ENCODE measurements around the gene MYPN.
"Not testable (repeated sequence)": the region's sequence is repeated elsewhere in the genome, so short reads cannot be mapped to it uniquely, and the experiment has no call there.

Gene MYPN, protein sequence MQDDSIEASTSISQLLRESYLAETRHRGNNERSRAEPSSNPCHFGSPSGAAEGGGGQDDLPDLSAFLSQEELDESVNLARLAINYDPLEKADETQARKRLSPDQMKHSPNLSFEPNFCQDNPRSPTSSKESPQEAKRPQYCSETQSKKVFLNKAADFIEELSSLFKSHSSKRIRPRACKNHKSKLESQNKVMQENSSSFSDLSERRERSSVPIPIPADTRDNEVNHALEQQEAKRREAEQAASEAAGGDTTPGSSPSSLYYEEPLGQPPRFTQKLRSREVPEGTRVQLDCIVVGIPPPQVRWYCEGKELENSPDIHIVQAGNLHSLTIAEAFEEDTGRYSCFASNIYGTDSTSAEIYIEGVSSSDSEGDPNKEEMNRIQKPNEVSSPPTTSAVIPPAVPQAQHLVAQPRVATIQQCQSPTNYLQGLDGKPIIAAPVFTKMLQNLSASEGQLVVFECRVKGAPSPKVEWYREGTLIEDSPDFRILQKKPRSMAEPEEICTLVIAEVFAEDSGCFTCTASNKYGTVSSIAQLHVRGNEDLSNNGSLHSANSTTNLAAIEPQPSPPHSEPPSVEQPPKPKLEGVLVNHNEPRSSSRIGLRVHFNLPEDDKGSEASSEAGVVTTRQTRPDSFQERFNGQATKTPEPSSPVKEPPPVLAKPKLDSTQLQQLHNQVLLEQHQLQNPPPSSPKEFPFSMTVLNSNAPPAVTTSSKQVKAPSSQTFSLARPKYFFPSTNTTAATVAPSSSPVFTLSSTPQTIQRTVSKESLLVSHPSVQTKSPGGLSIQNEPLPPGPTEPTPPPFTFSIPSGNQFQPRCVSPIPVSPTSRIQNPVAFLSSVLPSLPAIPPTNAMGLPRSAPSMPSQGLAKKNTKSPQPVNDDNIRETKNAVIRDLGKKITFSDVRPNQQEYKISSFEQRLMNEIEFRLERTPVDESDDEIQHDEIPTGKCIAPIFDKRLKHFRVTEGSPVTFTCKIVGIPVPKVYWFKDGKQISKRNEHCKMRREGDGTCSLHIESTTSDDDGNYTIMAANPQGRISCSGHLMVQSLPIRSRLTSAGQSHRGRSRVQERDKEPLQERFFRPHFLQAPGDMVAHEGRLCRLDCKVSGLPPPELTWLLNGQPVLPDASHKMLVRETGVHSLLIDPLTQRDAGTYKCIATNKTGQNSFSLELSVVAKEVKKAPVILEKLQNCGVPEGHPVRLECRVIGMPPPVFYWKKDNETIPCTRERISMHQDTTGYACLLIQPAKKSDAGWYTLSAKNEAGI (N-terminal part only)

DNA sequence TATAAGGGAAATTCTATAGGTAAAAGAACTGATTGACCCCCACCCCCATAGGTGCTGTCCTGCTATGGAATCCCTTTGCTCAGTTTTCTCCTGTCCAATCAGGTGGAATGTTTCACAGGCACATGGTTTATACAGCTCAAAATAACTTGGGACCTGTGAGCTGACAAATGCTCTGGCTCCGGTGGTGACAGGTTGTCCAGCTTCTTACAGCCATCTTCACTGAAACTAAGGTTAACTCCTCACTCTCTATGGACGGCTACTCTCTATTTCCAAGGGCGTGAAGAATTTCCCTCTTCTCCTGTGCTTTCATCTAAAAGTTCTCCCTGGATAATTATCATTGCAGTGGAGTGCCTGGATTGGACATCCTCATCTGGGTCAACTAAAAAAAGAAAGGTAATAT is at the start of gene MYPN:
Gene MYPN (plus strand): TSS at position 158 of the 400 bp plus-strand sequence. CDS start 11,951 bp downstream, outside the sequence.
- DNase-seq (ENCODE audit: low spot score): no peak

DNA sequence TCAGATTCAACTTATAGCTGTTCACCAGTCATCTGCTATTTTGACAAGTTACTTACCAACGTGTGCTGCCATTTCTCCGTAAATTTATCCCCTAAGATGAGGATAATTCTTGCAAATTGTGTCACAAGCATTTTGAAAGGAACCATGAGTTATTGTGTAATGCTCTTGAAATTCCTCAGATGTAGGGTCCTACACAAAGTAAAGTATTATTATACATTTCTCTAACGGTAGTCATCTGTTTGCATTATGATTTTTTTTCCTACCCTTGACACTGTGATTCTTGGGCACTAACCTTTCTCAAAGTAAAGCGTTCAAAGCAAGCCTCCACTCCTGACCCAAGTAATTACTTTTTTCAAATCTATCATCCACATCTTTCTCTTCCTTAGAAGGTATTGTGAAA is 42.3 kb upstream of the MYPN start:
- no peak for DNase-seq (ENCODE audit: low spot score)

DNA sequence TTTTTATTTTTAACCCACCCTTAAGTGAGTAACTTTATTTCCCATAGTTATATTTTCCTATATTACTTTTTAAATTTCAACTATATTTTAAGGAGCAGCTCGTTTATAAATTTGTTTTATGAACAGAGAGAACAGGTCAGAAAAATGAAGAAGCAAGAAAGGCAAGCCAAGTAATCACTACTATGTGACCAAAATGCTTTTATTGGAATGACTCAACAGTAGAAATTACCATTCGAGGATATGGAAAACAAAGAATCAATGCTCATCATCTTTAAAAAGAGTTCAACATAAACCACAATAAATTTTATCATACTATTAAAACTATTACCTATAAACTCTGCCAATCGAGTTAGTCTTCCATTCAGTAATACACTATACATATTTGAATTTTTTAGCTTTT is 41.8 kb upstream of the MYPN start:
- DNase-seq (ENCODE audit: low spot score): no peak

DNA sequence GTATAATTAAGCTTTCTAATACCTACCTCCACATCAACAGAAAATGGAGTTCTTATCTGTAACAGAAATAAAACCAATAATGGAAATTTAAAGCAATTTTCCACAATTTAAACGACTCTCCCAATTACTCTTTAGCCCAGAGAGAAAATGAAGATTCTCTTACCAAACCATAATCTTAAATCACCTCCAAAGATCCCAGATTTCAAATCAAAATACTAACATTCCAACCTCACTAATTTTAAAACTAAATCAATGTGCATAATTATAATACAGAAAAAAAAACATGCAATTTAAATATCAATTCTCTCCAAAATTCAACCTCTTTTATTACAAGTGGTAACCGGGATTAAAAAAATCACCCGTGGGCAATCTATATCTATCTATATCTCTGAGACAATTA is 35.7 kb upstream of the MYPN start:
- no peak for DNase-seq (ENCODE audit: low spot score)

DNA sequence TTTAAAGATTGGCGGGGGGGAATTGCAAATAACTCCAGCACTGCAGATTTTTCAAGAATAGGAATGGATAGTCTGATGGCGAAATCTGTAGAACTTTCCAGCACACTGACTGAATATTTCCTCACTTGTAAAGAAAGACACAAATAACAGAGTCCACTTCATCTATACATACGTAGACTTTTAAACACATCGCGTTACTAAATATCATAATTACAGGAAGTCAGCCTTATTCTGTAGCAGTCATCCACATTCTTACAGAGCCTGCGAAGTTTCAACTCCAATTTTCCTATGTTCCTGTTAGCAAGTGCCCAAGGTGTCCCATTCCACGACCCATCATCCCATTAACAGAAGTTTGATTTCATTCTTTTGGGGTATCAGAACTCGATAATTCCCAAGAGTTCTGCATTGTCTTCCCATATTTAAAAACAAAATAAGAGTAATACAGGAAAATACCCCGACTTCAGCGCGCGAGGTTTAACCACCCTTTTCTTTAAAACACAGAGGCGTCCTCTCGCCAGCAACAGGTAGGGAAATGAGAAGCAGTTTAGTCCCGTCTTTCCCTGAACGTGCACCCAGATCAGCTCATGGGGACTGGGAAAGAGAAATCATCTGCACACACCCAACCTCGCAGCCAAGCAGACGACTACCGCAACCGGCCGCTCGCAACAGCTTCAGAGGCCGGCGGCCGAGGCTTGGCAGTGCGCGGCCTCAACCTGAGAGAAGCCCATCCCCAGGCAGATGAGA is 35.1 kb upstream of the MYPN start:
- peak; percentile 27 for DNase-seq (ENCODE audit: low spot score)

DNA sequence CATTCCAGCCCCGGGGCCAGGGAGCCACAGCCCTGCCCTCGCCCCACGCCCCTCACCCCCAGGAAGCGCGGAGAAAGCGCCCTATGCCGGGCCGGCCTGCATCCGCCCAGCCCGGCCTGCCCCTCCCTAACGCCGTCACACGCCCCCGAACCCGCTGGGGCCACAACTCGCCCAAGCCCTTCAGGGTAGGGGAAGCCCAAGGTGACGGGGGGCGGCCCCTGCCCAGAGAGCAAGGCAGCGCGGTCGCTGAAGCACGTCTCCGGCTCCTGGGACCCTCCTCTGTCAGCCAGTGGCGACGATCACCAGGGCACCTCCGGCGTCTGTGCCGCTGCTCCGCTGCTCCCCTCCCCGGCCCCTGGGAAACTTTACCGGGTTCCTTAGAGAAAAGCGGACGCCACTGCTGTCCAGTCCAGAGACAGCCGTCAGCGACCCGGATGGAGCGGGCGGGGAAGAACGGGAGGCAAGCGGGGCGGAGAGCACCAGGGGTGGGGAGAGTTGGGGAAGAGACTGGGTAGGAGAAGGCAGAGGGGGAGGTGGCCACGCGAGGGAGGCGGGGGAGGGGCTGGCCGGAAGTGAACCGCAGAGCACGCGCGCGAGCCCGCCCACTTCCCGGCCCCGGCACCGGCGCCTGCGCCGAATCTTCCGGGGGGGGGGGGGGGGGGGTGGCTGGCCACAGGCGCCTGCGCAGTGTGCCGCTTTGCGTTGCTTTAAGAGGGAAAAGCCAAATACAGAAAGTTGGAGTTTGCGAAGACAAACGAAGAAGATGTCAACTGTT is 34.3 kb upstream of the MYPN start, which contains the start of gene HERC4:
Gene HERC4 (minus strand): TSS at position 509 of the 775 bp plus-strand sequence. CDS start 2,175 bp downstream, outside the sequence.
- peak; percentile 90 for DNase-seq (ENCODE audit: low spot score)

DNA sequence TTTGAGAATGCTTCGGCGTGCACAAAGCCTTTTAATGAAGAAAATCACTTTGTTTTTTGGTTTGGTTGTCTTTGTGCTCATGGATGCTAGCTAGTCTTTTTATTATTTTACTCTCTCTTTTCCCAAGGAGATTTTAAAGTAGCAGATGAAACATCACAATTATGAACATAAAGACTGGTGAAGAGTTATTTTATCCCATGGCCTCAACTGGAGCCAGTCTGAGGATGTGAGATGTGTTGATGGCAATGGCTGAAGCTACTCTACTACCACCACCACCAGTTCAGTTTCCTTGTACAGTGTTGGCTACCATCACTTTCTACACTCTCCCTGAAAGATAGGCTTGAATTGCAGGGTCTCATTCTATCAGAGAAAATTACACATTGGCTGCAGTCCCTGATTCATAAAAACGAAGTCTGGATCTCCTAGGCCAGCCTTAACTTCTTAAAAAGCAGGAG is 33.7 kb upstream of the MYPN start:
- no peak for DNase-seq (ENCODE audit: low spot score)

DNA sequence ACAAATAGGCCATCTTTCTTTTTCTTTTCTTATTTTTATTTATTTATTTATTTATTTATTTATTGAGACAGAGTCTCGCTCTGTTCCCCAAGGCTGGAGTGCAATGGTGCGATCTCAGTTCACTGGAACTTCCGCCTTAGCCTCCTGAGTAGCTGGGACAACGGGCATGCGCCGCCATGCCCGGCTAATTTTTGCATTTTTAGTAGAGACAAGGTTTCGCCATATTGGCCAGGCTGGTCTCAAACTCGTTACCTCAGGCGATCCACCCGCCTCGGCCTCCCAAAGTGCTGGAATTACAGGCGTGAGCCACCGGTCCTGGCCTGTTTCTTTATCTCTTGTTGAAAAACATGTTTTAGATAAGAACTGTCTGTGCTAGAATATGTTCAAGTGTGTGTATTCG is 33.2 kb upstream of the MYPN start:
- not testable (repeated sequence) for DNase-seq (ENCODE audit: low spot score)

DNA sequence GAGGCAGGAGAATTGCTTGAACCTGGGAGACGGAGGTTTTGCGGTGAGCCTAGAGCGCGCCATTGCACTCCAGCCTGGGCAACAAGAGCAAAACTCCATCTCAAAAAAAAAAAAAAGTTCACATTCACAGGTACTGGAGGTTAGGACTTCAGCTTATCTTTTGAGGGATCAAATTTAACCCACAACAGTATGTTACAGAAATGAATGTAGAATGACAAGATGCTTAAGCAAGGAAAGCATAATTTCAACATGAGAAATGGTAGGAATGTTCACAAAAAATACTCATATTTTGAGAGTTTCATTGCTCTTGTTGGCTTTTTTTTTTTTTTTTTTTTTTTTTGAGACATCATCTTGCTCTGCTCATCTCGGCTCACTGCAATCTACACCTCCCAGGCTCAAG is 32.3 kb upstream of the MYPN start:
- no peak for DNase-seq (ENCODE audit: low spot score)

DNA sequence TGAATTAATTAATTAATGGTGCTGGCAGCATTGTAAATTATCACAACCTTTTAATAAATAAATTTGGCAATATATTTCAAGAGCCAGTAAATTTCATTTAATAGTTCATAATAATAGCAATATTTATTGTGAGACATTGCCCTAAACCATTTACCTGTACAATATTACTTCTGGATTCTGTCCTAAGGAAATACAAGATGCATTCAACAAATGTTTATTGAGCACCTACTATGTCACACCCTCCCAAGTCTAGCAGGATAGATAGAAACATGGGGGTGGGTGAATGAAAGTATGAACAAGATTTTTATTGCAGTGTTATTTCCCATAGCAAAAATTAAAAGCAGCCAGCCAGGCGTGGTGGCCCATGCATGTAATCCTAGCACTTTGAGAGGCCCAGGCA is 29.9 kb upstream of the MYPN start:
- DNase-seq (ENCODE audit: low spot score): no peak

DNA sequence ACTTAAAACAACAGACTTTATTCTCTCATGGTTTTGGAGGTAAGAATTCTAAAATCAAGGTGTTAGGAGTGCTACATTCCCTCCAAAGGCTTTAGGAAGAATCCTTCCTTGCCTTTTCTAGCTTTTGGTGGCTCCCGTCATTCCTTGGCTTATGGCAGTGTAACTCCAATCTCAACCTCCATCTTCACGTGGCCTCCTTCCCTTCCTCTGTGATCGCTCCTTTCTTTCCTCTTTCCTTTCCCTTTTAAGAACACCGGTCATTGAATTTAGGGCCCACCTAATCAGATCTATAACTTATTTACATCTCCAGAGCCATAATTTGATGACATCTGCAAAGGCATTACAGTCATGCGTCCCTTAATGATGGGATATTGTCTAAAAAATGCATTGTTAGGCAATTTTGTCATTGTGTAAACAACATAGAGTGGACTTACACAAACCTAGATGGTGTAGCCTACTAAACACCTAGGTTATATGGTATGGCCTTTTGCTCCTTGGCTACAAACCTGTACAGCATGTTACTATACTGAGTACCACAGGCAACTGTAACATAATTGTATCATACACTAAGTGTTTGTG is 28.3 kb upstream of the MYPN start:
- DNase-seq (ENCODE audit: low spot score): no peak

DNA sequence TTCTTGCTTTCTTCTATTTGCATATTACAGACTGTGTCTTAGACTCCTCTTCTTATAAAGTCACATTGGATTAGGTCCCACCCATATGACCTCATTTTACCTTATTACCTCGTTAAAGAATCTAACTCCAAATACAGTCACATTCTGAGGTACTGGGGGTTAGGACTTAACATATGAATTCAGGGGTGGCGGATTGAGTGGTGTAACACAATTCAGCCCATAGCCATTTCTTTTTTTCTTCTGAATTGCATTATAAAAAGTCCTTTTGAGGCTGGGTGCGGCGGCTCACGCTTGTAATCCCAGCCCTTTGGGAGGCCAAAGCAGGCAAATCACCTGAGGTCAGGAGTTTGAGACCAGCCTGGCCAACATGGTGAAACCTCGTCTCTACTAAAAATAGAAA is 27.4 kb upstream of the MYPN start:
- no peak for DNase-seq (ENCODE audit: low spot score)

DNA sequence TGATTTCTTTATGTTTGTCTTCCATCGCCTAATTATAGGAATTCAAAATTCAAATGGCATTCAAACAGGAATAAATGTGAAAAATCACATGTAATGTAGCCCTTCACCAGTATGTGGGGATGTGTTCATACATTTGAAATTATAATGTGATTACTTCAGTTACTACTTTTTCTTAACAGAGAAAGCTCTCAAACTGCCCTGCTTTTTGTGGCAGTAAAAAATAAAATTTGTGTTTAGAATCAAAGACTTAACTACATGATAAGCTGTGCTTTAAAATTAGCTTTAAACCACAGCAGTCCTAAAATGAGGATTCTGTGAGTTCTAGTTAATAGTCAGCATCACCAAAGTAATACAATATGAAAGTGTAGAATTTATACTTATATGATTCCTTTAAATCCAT is 26.4 kb upstream of the MYPN start:
- DNase-seq (ENCODE audit: low spot score): no peak

DNA sequence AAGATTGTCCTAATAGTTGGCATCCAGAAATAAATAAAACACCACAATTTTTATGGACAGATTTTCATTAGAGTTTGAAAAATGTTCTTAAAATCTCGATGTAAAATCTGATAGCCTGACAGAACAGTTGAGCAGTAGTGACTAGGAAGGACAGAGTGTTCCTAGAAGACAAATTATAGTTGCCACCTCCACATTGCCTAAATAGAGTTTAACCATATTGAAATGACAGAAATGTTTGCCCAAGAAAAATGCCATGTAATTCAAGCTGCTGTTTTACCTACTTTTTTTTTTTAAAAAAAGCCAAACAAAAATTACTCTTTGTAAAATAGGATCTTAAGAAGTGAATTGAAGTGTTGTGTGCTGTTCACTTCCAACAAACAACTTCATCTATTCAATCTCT is 25.3 kb upstream of the MYPN start:
- no peak for DNase-seq (ENCODE audit: low spot score)

DNA sequence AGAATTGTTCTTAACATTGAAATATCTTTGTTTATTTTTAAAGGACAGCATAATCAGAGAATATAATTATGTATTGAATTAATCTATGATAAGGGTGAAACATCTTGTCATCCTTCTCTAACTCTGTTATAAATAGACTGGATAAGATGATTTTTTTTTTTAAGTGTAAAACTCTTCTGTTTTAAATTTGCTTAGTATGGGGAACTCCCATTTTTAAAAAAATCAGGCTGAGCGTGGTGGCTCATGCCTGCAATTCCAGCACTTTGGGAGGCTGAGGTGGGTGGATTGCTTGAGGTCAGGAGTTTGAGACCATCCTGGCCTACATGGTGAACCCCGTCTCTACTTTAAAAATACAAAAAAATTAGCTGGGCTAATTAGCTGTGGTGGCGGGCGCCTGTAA is 24.8 kb upstream of the MYPN start:
- no peak for DNase-seq (ENCODE audit: low spot score)

DNA sequence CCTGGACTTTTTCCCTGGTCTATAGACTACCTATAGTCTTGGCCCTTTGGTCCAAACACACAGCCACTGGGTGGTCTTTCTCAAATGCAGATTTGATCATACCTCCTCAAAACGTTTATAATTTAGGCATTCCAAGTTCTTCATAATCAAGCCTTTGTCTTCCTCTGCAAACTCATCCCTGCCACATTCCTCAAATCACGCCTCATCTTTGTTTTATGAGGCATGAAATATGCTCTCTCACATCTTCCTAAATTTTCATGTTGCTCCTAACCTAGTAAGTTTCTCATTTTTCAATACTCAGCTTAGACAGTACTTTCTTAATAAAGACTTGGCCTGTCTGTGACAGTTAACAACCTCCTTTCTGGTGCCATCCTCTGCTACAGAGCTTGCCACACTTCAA is 23.3 kb upstream of the MYPN start:
- DNase-seq (ENCODE audit: low spot score): no peak

DNA sequence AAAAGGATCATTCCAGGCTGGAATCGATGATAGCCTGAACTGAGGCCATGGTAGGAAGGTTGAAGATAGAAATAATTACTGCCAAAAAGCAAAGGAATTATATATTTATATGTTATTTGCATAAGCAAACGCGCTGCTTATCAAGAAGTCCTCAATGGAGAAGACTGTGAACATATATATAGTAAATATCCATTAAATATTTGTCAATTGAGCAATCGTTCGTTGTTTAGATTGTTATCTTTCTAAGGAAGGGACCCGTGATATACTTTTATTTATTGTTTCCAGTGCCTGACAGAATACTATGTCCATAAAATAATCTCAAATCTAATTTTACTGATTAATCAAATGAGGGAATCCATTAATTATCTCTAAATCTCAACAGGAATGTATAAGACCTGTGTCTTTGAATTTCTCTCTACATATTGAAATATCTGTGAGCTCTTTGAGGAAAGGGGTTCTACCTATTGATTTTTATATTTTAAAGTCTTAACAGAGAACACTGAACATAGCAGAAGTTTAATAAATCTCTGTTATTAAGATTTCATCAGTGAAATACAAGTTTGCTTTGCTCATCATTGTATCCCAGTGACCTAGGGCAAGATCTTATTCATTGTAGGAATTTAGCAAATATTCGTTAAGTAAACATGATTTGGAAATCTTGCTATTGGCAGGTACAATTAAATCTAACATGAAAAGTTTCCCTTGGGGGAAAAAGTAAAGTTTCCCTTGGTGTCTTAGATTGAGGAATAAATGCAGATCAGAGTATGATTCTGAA is 22.2 kb upstream of the MYPN start:
- DNase-seq (ENCODE audit: low spot score): no peak

DNA sequence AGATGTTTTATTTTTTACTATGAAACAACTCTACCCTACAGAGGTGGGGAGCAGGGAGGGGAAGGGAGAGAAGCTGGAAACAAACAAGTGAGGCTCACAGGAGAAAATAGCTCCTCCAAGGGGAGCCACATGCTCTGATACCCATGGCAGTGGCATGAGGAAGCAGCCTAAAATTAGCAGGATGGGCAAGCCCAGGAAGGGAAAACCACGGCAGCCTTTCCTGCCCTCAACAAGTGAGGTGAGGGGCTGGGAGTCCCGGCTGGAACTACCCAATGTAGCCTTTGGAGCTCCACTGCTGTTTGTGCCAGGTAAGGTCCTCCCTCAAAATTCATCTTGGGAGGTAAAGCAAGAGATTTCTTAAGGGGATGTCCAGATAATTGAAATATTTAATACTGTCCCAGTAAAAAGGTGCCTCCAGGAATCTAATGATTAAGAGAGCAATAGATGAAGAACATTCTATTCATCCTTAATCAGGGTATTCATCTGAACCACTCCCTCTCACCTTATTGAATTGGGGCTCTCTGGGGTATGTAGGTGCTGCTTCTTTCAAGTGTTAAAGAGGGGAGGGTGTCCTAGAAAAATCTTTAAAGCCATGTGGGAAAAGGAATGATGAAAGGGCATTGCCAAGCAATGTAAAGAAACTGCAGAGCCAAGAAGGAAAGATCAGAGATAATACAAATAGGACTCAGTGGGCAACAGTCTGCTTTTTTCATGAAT is 21.4 kb upstream of the MYPN start:
- no peak for DNase-seq (ENCODE audit: low spot score)

DNA sequence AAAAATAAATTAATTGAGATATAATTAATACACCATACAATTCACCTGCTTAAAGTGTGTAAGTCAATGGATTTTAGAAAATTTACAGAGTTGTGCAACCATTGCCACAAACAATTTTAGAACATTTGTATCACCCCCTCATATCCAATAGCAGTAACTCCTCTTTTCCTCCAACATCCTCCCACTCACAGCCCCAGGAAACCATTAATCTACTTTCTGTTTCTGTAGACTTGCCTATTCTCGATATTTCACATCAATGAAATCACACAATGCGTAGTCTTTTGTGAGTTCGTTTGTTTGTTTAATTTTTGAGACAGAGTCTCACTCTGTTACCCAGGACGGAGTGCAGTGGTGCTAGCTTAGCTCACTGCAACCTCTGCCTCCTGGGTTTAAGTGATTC is 20.5 kb upstream of the MYPN start:
- DNase-seq (ENCODE audit: low spot score): no peak
